ENCODE measurements around the gene BEST3. TPM values are rescaled to one million over a fixed set of nuclear protein-coding genes. Genes with fewer than 3 reads are reported as not detected.

Gene BEST3
- total RNA-seq, 1 donor from 2014 or later = not detected

GRCh38 chr12:69620921-69621320 is 78.2 kb downstream of the BEST3 start:
- Histone ChIP-seq H3K36me3 (no peaks in the 10 kb centered on the region), H3K4me3 (no peak overlapping the region), H3K27ac (no peak overlapping the region), H3K9me3 (no peaks in the 10 kb centered on the region), H3K4me1 (no peaks in the 10 kb centered on the region), H3K27me3 (no peaks in the 10 kb centered on the region)
- no peak for TF ChIP-seq CTCF (IDR thresholded peaks at IDR 0.05)
- intact Hi-C loops (cut with DNase I) = no loop called here
- ATAC-seq (no peak), DNase-seq (no peak)

DNA sequence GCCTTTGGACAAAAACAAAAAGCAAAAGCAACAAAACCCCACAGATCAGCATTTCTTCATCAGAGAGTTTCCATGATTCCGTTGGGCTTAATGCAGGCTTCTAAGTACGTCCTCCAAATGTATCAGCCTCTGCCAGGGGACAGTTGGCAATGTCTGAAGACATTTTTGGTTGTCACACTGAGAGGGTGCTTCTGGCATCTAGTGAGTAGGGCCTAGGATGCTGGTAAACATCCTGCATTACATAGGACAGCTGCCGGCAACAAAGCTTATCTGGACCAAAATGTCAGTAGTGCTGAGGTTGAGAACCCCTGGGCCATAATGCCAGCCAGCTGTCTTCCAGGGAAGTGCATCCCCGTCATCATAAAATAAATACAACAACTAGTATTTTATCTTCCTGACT is 79.0 kb downstream of the BEST3 start:
- Histone ChIP-seq H3K36me3 (no peaks in the 10 kb centered on the region), H3K27me3 (no peaks in the 10 kb centered on the region), H3K4me3 (no peak overlapping the region), H3K9me3 (no peaks in the 10 kb centered on the region), H3K27ac (no peak overlapping the region), H3K4me1 (no peaks in the 10 kb centered on the region)
- ATAC-seq (no peak), DNase-seq (no peak)
- no peak for TF ChIP-seq CTCF (IDR thresholded peaks at IDR 0.05)
- intact Hi-C loops (cut with DNase I) = no loop called here

GRCh38 chr12:69619050-69619449 is 80.1 kb downstream of the BEST3 start:
- ATAC-seq (no peak), DNase-seq (no peak)
- TF ChIP-seq CTCF (IDR thresholded peaks at IDR 0.05) = no peak
- Histone ChIP-seq H3K36me3 (no peaks in the 10 kb centered on the region), H3K4me3 (no peak overlapping the region), H3K4me1 (no peaks in the 10 kb centered on the region), H3K9me3 (no peaks in the 10 kb centered on the region), H3K27me3 (no peaks in the 10 kb centered on the region), H3K27ac (no peak overlapping the region)
- intact Hi-C loops (cut with DNase I) = no loop called here

DNA sequence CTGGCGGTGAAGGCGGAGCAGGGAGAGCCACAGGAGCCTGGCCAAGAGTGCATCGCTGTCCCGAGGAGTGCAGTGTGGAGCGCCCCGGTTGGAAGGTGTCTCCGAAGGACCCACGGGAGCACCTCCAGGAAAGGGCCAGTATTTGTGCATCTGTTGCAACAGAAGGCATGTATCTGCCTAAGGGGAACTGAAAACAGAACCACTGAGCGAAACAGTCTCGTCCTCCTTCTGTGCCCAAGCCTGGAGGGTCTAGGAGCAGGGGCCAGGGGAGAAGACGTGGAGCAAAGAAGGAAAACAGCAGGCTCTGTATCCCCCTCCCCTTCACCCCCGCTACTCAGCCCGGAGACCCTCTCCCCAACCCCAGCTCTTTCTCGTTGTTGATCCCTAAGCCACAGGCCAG is 83.1 kb downstream of the BEST3 start:
- Histone ChIP-seq H3K4me1 (no peaks in the 10 kb centered on the region), H3K4me3 (no peak overlapping the region), H3K9me3 (no peaks in the 10 kb centered on the region), H3K36me3 (no peaks in the 10 kb centered on the region), H3K27me3 (no peaks in the 10 kb centered on the region), H3K27ac (no peak overlapping the region)
- DNase-seq (peak; percentile 29), ATAC-seq (no peak)
- intact Hi-C loops (cut with DNase I) = no loop called here
- no peak for TF ChIP-seq CTCF (IDR thresholded peaks at IDR 0.05)

DNA sequence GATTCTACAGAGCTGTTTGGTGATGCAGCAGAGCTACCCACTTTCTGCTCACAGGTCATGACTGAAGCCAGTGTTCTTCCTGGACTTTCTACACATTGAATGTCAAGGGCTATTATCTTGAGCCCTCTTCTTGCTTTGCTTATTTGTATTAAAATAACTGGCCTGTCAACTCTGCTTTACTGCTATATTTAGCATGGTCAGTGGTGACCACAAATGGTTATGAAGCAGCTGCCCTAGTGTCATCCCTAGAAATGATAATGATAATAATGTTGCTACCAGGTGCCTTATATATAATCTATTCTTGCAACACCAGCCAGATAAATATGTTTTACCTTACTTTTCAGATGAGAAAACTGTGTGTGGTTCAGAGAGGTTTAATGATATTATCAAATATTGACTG is 85.8 kb downstream of the BEST3 start:
- no peak overlapping the region for H3K27ac ChIP-seq
- DNase-seq = no peak
- H3K27me3 ChIP-seq = no peaks in the 10 kb centered on the region
- no peak for TF ChIP-seq CTCF (IDR thresholded peaks at IDR 0.05)
- H3K4me3 ChIP-seq = no peak overlapping the region
- H3K9me3 ChIP-seq = no peaks in the 10 kb centered on the region
- no peak for ATAC-seq
- intact Hi-C loops (cut with DNase I) = no loop called here
- H3K36me3 ChIP-seq = no peaks in the 10 kb centered on the region
- H3K4me1 ChIP-seq = no peaks in the 10 kb centered on the region

DNA sequence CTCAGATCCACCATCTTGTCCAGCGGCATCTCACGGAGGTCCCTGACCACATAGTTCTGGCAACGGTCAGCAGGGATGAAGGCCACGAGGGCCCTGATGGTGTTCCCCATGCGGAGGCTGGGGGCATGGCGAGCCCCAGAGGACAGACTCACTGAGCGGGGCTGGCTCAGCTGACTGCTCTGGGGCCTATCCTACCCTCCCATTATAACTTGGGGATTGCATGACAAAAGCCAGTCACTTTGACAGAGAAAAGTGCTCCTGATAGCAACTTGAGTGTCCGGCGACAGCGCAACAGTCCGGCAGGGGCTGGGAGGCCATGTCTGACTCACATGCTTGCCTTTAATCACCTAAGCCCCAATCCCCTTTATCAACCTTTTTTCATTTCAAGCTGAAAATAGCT is 88.4 kb downstream of the BEST3 start, which contains the start of gene LRRC10:
Gene LRRC10 (minus strand): TSS at position 179 of the 400 bp plus-strand sequence. CDS start 69 bp downstream, at position 110.
- H3K27ac ChIP-seq = no peak within 1 kb of the TSS
- no peaks in the 10 kb centered on the region for H3K27me3 ChIP-seq
- TF ChIP-seq CTCF (IDR thresholded peaks at IDR 0.05) = no peak
- H3K4me1 ChIP-seq = no peaks in the 10 kb centered on the region
- H3K9me3 ChIP-seq = no peaks in the 10 kb centered on the region
- no peaks in the 10 kb centered on the region for H3K36me3 ChIP-seq
- DNase-seq (no peak), ATAC-seq (peak; percentile 27)
- intact Hi-C loops (cut with DNase I) = no loop called here
- no peak within 1 kb of the TSS for H3K4me3 ChIP-seq

Measured in upper lobe of right lung (tissue), 1 donor.